Stimulated activated CD8-positive, alpha-beta memory T cell treated with anti-CD3 and anti-CD28 coated beads, Interleukin-4, amount 100 ng/mL, for 48 hours (primary cell): ENCODE data around the gene HTR4.
"Not testable (repeated sequence)": the region's sequence is repeated elsewhere in the genome, so short reads cannot be mapped to it uniquely, and the experiment has no call there.

Experiments
- DNase-seq: peaks from one replicate; pipeline ENCODE4 v3.0.0-alpha.2; 2020

The HTR4 gene

DNA sequence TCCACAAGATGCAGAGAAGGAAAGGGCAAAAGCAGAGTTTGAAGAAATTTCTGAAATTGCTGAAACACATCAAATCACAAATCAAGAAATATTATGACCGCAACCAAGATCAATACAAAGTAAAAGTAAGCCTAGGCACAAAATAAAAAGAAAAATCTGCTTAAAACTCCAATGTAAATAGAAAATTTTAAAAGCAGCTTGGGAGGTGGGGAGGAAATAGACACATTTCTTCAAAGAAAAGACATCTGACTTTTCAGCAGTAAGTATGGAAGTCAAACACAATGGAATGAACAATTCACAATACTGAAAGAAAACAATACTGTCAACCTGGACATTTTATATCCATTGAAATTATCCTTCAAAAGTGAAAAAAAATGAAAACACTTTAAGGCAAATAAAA is 55.1 kb downstream of the HTR4 start:
- no peak for DNase-seq

- DNase-seq: no peak
These were observed 58.6 kb downstream of the HTR4 start for GRCh38 chr5:148595697-148596096.

DNA sequence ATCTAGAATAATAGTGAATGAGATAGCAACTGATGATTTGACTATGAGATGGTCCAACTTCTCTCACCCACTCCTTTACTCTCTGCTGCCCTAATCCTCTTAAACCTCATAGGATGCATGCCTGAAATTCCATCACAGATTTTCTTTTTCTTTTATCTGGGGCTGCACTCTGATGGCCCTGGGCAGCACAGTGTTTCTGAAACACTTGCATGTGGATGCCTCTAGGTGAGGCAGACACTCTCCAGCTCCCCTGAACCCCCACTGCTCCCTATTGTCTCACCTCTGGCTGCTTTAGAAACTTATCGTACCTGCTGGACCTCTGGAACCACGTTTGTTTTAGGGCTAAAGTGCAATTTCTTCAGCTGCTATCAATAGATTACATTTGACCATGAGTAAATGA is 67.5 kb downstream of the HTR4 start:
- DNase-seq: no peak

GRCh38 chr5:148585988-148586387 is 68.3 kb downstream of the HTR4 start:
- DNase-seq: no peak

- no peak for DNase-seq
These were observed 70.2 kb downstream of the HTR4 start for GRCh38 chr5:148584103-148584502.

- DNase-seq: no peak
These were observed 70.8 kb downstream of the HTR4 start for GRCh38 chr5:148583421-148583965.

- no peak for DNase-seq
These were observed 80.2 kb downstream of the HTR4 start for GRCh38 chr5:148574167-148574566.

GRCh38 chr5:148573374-148573773 is 81.0 kb downstream of the HTR4 start:
- DNase-seq: no peak

- DNase-seq: no peak
These were observed 84.4 kb downstream of the HTR4 start for GRCh38 chr5:148569948-148570347.

GRCh38 chr5:148565148-148565547 is 89.2 kb downstream of the HTR4 start:
- no peak for DNase-seq

DNA sequence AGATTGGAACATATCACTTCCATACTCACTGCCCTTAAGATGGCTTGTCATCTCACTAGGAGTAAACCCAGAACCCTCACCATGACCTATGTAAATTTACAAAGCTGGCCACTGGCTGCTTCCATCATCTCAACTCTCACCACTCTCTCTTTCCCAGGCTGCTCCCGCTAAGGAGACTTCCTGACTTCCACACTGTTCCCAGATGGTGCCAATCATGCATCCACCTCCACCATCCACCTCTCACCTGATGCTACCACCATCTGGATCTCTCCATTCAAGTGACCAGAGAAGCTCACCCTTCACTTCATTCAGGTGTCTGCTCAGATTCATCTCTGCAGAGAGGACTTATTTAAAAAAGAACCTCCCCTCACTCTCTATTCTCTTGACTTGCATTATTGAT is 91.3 kb downstream of the HTR4 start:
- no peak for DNase-seq

- DNase-seq: no peak
These were observed 92.5 kb downstream of the HTR4 start for GRCh38 chr5:148561801-148562311.

DNA sequence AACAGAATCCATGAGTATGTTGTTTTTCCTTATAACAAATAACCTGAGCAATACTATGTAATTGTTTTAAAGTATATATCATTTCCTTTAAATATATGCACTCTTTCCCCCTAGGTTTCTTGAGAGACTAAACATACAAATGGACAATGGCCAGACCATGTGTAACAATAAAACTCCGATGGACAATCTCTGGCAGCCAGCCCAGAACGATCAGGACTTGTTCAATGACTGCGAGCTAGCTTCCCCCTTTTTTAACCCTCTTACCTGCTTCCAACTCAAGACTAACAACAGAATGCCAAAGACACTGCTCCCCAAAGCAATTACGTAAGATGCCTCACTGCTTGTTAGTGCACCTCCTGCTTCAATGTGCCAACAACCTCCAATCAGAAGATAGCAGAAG is 94.9 kb downstream of the HTR4 start:
- DNase-seq: no peak

GRCh38 chr5:148558892-148559291 is 95.4 kb downstream of the HTR4 start:
- no peak for DNase-seq

DNA sequence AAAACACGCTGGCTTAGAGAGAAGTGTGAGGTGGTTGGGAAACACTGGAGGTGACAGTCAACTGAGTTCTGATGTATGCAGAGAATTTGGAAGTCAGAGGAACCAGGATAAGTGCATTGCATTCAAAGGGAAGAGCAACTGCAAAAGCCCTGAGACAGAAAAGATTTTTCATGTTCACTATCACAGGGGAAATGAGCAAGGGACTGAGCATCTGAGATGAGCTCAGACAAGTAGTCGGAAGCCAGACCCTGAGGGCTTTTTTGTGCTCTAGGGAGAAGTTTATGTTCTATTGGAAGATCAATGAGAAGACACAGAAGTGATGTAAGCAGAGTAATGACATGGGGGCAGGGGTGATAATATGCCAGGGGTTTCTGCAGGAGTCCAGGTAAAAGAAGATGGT is 97.5 kb downstream of the HTR4 start:
- no peak for DNase-seq

DNA sequence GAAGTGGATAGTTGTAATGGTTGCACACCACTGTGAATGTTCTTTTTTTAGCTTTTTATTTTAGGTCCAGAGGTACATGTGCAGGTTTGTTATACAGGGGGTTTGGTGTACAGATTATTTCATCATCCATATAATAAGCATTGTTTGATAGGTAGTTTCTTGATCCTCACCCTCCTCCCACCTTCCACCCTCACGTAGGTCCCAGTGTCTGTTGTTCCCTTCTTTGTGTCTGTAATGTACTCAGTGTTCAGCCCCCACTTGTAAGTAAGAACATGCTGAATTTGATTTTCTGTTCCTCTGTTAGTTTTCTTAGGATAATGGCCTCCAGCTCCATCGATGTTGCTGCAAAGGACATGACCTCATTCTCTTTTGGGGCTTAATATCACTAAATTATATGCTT is 99.7 kb downstream of the HTR4 start:
- no peak for DNase-seq

DNA sequence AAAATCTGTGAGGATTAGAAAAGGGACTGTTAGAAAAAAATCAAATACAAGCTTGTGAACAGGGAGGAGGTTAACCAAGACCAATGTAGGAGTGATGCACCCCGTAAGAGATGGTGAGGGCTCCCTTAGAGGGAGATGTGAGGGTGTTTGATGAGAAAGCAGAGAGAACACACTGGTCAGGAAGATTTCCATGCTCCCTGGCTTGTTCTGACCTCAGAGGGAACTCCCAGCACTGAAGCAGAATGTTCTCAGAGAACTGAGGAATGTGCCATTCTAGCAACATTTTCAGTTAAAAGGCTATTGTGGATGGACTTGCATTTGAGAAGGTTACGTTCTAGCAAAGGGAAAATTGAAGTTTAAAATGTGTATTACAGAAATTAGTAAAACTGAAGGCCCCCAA is 110.6 kb downstream of the HTR4 start:
- no peak for DNase-seq

DNA sequence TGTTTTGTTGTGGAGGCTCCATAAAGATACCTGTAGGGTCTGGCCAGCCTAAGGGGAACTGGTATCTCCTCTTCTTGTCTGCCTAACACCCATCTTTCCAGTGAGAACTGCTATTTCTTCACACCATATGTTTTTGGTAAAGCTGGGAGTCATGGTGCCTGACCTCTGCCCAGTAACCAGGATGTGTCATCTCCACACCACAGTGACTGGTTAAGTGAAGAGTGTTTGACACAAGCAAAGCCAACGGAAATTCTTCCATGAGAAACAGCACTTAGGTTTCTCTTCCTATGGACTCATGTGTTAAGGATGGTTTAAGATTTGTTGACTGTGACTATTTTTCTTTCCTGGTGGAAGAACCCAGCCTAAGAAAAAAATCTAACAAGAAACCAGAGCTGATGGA is 111.5 kb downstream of the HTR4 start:
- DNase-seq: no peak

- DNase-seq: no peak
These were observed 113.1 kb downstream of the HTR4 start for GRCh38 chr5:148541054-148541835.

DNA sequence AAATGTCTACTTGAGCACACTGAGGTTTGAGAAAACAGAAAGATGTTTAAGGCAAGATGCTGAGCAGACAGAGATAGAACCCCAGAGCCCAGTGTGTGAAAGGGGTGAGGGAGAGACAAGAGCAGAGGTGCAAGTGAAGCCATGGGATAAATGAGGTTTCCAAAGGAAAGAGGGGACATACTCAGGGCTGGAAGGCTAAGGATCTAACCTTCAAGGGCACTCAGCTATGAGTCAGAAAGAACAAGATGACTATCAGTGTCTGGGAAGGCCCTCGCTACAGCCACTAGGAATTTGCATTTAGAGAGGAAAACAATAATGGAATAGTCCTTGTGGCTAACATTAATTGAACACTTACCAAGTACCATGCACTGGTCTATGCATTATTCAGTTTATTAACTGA is 113.7 kb downstream of the HTR4 start:
- no peak for DNase-seq

DNA sequence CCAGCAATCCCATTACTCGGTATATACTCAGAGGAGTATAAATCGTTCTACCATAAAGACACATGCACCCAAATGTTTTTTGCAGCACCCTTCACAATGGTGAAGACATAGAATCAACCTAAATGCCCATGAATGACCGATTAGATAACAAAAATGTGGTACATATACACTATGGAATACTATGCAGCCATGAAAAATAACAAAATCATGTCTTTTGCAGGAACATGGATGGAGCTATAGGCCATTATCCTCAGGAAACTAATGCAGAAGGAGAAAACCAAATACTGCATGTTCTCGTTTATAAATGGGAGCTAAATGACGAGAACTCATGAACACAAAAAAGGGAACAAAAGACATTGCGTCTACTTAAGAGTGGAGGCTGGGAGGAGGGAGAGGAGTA is 114.5 kb downstream of the HTR4 start:
- no peak for DNase-seq

- DNase-seq: no peak
These were observed 119.1 kb downstream of the HTR4 start for GRCh38 chr5:148535190-148535589.

- DNase-seq: no peak
These were observed 121.2 kb downstream of the HTR4 start for GRCh38 chr5:148532969-148533670.

GRCh38 chr5:148529450-148529849 is 124.9 kb downstream of the HTR4 start:
- DNase-seq: not testable (repeated sequence)
